ENCODE data around the gene MED15. TPM values are rescaled to one million over a fixed set of nuclear protein-coding genes. Genes with fewer than 3 reads are reported as not detected.

MED15 gene
- total and polyA plus RNA-seq, 2 experiments from 2014 or later = 29.2 to 43.5 TPM

GRCh38 chr22:20483771-20484170, 23.6 kb upstream of the MED15 start:
- Mint-ChIP-seq H3K27me3 (ENCODE audit: insufficient read depth, low read depth, poor library complexity) (peaks cover 11% of the 10 kb centered on the region), H3K4me1 (no peaks in the 10 kb centered on the region), H3K36me3 (ENCODE audit: low read depth) (no peaks in the 10 kb centered on the region; the same call in 2 of the 3 replicates), H3K9me3 (no peaks in the 10 kb centered on the region), H3K4me3 (no peak overlapping the region), H3K27ac (no peak overlapping the region)
- Histone ChIP-seq H3K27me3 (ENCODE audit: insufficient read depth) (no peaks in the 10 kb centered on the region), H2AFZ (no peak overlapping the region), H3K36me3 (ENCODE audit: insufficient read depth) (no peaks in the 10 kb centered on the region), H3K27ac (ENCODE audit: low read depth) (no peak overlapping the region), H3K4me3 (no peak overlapping the region), H3K79me2 (replicated peaks; ENCODE audit: insufficient read depth) (no peaks in the 10 kb centered on the region), H3K4me1 (ENCODE audit: insufficient read depth) (no peaks in the 10 kb centered on the region), H3K4me2 (no peak overlapping the region), H3K9me2 (ENCODE audit: insufficient read depth) (0 out of 2 replicates have a peak, but pooled peaks cover 3% of the 10 kb centered on the region), H4K20me1 (replicated peaks; ENCODE audit: insufficient read depth) (no peaks in the 10 kb centered on the region), H3F3A (replicated peaks; ENCODE audit: low read depth) (no peaks in the 10 kb centered on the region)
- no peak for DNase-seq (ENCODE audit: low spot score)
- ATAC-seq = no peak
- TF ChIP-seq JUNB (IDR thresholded peaks at IDR 0.05; ENCODE audit: unreplicated experiment) (no peak), ZNF462 (CRISPR knock-in tag; IDR thresholded peaks at IDR 0.05) (no peak), CREB1 (CRISPR knock-in tag; IDR thresholded peaks at IDR 0.05; ENCODE audit: low read depth) (no peak), EZH2 (IDR thresholded peaks at IDR 0.05; ENCODE audit: low read depth, unreplicated experiment) (no peak), EZH2phosphoT487 (IDR thresholded peaks at IDR 0.05; ENCODE audit: unreplicated experiment) (no peak), ZNF331 (CRISPR knock-in tag; IDR thresholded peaks at IDR 0.05; ENCODE audit: low read depth) (no peak), POLR2AphosphoS5 (IDR thresholded peaks at IDR 0.05; ENCODE audit: low read depth) (no peak), STAT1 (IDR thresholded peaks at IDR 0.05; ENCODE audit: unreplicated experiment) (no peak), NANOG (IDR thresholded peaks at IDR 0.05; ENCODE audit: borderline replicate concordance) (no peak), ZNF114 (CRISPR knock-in tag; IDR thresholded peaks at IDR 0.05) (no peak)
- TF ChIP-seq, protein P1, sequence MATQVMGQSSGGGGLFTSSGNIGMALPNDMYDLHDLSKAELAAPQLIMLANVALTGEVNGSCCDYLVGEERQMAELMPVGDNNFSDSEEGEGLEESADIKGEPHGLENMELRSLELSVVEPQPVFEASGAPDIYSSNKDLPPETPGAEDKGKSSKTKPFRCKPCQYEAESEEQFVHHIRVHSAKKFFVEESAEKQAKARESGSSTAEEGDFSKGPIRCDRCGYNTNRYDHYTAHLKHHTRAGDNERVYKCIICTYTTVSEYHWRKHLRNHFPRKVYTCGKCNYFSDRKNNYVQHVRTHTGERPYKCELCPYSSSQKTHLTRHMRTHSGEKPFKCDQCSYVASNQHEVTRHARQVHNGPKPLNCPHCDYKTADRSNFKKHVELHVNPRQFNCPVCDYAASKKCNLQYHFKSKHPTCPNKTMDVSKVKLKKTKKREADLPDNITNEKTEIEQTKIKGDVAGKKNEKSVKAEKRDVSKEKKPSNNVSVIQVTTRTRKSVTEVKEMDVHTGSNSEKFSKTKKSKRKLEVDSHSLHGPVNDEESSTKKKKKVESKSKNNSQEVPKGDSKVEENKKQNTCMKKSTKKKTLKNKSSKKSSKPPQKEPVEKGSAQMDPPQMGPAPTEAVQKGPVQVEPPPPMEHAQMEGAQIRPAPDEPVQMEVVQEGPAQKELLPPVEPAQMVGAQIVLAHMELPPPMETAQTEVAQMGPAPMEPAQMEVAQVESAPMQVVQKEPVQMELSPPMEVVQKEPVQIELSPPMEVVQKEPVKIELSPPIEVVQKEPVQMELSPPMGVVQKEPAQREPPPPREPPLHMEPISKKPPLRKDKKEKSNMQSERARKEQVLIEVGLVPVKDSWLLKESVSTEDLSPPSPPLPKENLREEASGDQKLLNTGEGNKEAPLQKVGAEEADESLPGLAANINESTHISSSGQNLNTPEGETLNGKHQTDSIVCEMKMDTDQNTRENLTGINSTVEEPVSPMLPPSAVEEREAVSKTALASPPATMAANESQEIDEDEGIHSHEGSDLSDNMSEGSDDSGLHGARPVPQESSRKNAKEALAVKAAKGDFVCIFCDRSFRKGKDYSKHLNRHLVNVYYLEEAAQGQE (IDR thresholded peaks at IDR 0.05; ENCODE audit: unreplicated experiment) = no peak
- TF ChIP-seq, protein P2, sequence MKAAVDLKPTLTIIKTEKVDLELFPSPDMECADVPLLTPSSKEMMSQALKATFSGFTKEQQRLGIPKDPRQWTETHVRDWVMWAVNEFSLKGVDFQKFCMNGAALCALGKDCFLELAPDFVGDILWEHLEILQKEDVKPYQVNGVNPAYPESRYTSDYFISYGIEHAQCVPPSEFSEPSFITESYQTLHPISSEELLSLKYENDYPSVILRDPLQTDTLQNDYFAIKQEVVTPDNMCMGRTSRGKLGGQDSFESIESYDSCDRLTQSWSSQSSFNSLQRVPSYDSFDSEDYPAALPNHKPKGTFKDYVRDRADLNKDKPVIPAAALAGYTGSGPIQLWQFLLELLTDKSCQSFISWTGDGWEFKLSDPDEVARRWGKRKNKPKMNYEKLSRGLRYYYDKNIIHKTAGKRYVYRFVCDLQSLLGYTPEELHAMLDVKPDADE (IDR thresholded peaks at IDR 0.05) = no peak
- TF ChIP-seq, protein P3, sequence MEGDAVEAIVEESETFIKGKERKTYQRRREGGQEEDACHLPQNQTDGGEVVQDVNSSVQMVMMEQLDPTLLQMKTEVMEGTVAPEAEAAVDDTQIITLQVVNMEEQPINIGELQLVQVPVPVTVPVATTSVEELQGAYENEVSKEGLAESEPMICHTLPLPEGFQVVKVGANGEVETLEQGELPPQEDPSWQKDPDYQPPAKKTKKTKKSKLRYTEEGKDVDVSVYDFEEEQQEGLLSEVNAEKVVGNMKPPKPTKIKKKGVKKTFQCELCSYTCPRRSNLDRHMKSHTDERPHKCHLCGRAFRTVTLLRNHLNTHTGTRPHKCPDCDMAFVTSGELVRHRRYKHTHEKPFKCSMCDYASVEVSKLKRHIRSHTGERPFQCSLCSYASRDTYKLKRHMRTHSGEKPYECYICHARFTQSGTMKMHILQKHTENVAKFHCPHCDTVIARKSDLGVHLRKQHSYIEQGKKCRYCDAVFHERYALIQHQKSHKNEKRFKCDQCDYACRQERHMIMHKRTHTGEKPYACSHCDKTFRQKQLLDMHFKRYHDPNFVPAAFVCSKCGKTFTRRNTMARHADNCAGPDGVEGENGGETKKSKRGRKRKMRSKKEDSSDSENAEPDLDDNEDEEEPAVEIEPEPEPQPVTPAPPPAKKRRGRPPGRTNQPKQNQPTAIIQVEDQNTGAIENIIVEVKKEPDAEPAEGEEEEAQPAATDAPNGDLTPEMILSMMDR (conservative IDR thresholded peaks at IDR 0.05; ENCODE audit: low read depth in 2 of 2) = no peak
